ENCODE results near the gene PGGHG.
"Not testable (repeated sequence)": the region's sequence is repeated elsewhere in the genome, so short reads cannot be mapped to it uniquely, and the experiment has no call there.

PGGHG gene

GRCh38 chr11:299951-300735, 11.2 kb downstream of the PGGHG start:
- H3K4me3 ChIP-seq (ENCODE audit: low read length), result no peak overlapping the region
- DNase-seq (ENCODE audit: low read depth), result no peak
- TF ChIP-seq CTCF (IDR thresholded peaks at IDR 0.05; ENCODE audit: insufficient read depth, low read depth, low read length, missing control alignments), result no peak

DNA sequence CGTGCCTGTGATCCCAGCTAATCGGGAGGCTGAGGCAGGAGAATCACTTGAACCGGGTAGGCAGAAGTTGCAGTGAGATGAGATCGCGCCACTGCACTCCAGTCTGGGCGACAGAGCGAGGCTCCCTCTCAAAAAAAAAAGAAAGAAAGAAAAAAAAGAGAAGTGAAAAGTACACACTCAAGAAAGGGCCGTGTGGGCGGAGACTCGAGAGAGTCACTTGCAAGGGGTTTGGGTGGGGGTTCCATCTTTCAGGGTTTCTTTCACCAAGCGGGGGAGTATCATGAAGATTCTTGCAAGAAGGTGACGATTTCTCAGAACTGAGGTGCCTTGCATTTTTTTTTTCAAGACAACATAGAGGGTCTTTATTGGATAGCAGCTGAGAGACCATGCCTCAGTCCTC, 14.4 kb downstream of the PGGHG start:
- no peak for TF ChIP-seq CTCF (IDR thresholded peaks at IDR 0.05; ENCODE audit: insufficient read depth, low read depth, low read length, missing control alignments)
- DNase-seq (ENCODE audit: low read depth), result no peak
- H3K4me3 ChIP-seq (ENCODE audit: low read length), result no peak overlapping the region

GRCh38 chr11:304061-304506, 15.2 kb downstream of the PGGHG start:
- H3K4me3 ChIP-seq (ENCODE audit: low read length), result no peak overlapping the region
- no peak for TF ChIP-seq CTCF (IDR thresholded peaks at IDR 0.05; ENCODE audit: insufficient read depth, low read depth, low read length, missing control alignments)
- DNase-seq (ENCODE audit: low read depth), result no peak

DNA sequence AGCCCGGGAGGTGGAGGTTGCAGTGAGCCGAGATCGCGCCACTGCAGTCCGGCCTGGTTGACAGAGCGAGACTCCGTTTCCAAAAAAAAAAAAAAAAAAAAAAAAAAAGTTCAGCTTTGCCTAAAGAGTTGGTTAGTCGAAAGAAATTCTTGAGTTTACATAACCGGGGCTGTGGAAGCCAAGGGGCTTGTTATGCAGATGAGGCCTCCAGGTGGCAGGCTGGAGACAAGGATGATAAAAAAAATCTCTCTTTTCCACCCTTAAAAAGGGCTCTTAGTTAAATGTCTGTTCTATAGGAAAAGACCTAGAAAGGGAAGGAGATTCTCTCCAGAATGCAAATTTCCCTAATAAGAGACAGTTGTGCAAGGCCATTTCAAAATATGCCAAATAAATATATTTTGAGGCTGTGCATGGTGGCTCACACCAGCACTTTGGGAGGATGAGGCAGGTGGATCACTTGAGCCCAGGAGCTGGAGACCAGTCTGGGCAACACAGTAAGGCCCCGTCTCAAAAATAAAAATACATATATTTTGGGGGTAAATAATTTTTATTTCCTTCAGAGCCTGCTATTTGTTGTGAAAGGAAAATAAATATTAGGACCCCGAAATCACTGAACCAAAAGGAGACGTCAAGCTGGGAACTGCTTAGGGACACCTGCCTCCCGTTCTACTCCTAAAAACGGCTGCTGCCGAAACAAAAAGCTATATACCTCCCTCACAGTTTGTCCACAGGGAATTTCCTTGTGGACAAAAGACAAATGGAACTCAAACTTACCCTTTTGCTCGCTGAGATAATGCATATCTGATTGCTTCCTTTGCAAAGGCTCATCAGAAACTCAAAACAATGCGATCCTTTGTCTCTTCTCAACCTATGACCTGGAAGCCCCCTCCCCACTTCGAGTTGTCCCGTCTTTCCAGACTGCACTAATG, 16.3 kb downstream of the PGGHG start:
- H3K4me3 ChIP-seq (ENCODE audit: low read length), result no peak overlapping the region
- peak; percentile 82 for TF ChIP-seq CTCF (IDR thresholded peaks at IDR 0.05; ENCODE audit: insufficient read depth, low read depth, low read length, missing control alignments)
- DNase-seq (ENCODE audit: low read depth), result peak; percentile 63

- no peak overlapping the region for H3K4me3 ChIP-seq (ENCODE audit: low read length)
- no peak for DNase-seq (ENCODE audit: low read depth)
- no peak for TF ChIP-seq CTCF (IDR thresholded peaks at IDR 0.05; ENCODE audit: insufficient read depth, low read depth, low read length, missing control alignments)
Observed at GRCh38 chr11:305844-306211, 16.9 kb downstream of the PGGHG start.

DNA sequence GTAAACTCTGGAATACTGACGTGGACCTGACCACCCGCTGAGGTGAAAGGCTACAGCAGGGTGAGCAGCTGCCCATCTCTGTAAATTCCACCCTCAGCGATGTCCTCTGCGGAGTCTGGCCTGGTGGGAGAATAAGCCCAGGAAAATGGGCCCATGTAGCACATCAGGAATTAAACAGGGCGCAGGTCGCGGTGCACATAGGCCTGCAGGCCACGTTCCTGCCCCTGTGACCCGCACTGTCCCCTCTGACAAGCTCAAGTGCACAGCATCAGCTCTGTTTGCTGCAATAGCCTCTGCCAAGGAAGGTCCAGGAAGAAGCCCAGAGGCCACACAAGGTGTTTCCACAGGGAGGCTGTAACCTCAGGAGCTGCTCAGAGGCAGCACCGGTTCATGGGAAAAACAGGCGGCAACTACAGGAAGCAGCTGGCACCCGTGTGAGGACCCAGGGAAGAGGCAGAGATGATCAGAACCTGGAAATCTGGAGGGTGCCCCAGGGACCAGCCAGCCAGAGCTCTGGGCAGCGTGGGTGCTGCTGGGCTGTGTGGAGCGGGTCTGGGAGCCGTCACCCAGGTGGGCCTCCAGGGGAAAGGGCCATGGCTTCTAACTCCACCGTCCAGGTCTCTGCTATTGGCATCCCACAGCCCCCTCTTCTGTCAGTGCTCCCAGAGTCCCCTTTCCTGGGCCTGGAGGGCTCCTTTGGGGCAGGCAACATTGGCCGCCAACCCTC, 17.9 kb downstream of the PGGHG start:
- no peak overlapping the region for H3K4me3 ChIP-seq (ENCODE audit: low read length)
- no peak for TF ChIP-seq CTCF (IDR thresholded peaks at IDR 0.05; ENCODE audit: insufficient read depth, low read depth, low read length, missing control alignments)
- DNase-seq (ENCODE audit: low read depth), result no peak

DNA sequence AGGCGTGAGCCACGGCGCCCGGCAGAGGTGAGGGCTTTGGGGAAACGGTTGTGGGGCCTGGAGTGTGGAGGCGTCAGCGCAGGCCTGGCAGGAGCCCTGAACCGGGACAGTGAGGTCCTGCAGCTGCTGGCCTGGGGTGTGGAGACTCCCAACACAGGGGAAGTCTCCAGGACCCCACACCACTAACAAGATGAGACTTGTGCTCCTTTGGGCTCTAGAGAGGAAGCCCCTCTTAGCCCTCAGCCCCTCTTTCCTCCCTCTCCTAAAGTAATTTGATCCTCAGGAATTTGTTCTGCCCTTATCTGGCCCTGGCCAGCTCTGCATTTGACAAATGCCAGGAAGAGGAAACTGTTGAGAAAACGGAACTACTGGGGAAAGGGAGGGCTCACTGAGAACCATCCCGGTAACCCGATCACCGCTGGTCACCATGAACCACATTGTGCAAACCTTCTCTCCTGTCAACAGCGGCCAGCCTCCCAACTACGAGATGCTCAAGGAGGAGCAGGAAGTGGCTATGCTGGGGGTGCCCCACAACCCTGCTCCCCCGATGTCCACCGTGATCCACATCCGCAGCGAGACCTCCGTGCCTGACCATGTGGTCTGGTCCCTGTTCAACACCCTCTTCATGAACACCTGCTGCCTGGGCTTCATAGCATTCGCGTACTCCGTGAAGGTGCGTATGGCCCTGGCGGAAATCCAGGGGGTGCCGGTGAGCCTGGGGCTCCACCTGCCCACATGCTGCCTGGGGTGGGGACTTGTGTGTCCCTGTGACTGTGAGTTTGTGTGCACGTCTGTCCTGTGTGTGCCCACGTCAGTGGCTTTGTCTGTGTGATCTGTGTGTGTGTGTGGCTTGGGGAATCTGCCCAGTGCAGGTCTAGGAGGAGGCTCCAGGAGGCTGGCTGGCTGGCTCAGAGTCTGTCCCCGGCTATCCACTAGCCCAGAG, 19.1 kb downstream of the PGGHG start, which contains the start of gene IFITM2:
Gene IFITM2, plus strand, starts transcription at position 51 of the 943 bp plus-strand sequence. Its CDS starts 377 bp downstream, at position 428.
- DNase-seq (ENCODE audit: low read depth), result peak; percentile 25
- H3K4me3 ChIP-seq (ENCODE audit: low read length), result peak within 1 kb of the TSS; percentile 32

GRCh38 chr11:308740-309665, 20.1 kb downstream of the PGGHG start:
- not testable (repeated sequence) for H3K4me3 ChIP-seq (ENCODE audit: low read length)
- DNase-seq (ENCODE audit: low read depth), result peak; percentile 72

Data from epithelial cell of esophagus (primary cell).